HCT116 (cell line): ENCODE results near the gene TNIP1.

Source experiments
- ATF3 ChIP-seq: IDR thresholded peaks from 2 replicates; pipeline ENCODE4 v1.6.1; 2012
- CEBPB ChIP-seq: IDR thresholded peaks from 2 replicates; pipeline ENCODE4 v1.6.1; 2012; ENCODE audit warnings: low read depth
- CTCF ChIP-seq, 3 experiments: fragments of 200-600 bp in 1 of 3; sonication (generic) in 1 of 3; IDR thresholded peaks in 2 of 3; conservative IDR thresholded peaks in 1 of 3; 2 replicates each; pipeline ENCODE4 v1.5.1; 2012 to 2017; ENCODE audit warnings: low read depth in 2 of 3, low read length in 2 of 3, antibody characterized with exemption in 1 of 3, borderline replicate concordance in 1 of 3, control low read depth in 1 of 3, mild to moderate bottlenecking in 1 of 3, mixed read lengths in 1 of 3, mixed run types in 1 of 3, moderate library complexity in 1 of 3; ENCODE audit not compliant: insufficient read depth in 1 of 3
- EZH2phosphoT487 ChIP-seq: fragments of 200-600 bp; IDR thresholded peaks from 2 replicates; pipeline ENCODE4 v1.6.1; 2018; ENCODE audit warnings: antibody characterized with exemption, borderline replicate concordance
- MAX ChIP-seq: IDR thresholded peaks from 2 replicates; pipeline ENCODE4 v1.6.1; 2012
- POLR2AphosphoS5 ChIP-seq: IDR thresholded peaks from 2 replicates; pipeline ENCODE4 v1.6.1; 2011; ENCODE audit warnings: mild to moderate bottlenecking, low read depth, low read length, moderate library complexity
- RAD21 ChIP-seq: IDR thresholded peaks from 2 replicates; pipeline ENCODE4 v1.6.1; 2012; ENCODE audit warnings: low read depth, mild to moderate bottlenecking
- REST ChIP-seq: IDR thresholded peaks from 2 replicates; pipeline ENCODE4 v1.6.1; 2012; ENCODE audit warnings: low read depth
- SIN3A ChIP-seq: IDR thresholded peaks from 2 replicates; pipeline ENCODE4 v1.6.1; 2012; ENCODE audit warnings: low read depth
- YY1 ChIP-seq: IDR thresholded peaks from 2 replicates; pipeline ENCODE4 v1.6.1; 2011; ENCODE audit warnings: low read length, low read depth, moderate library complexity, mild to moderate bottlenecking; ENCODE audit not compliant: insufficient replicate concordance; ENCODE audit errors: extremely low read depth
- ZNF274 ChIP-seq: fragments of 200-500 bp; sonication (Bioruptor generic); IDR thresholded peaks from 2 replicates; pipeline ENCODE4 v1.6.1; 2014; ENCODE audit warnings: mild to moderate bottlenecking, low read depth, low read length, inconsistent platforms

DNA sequence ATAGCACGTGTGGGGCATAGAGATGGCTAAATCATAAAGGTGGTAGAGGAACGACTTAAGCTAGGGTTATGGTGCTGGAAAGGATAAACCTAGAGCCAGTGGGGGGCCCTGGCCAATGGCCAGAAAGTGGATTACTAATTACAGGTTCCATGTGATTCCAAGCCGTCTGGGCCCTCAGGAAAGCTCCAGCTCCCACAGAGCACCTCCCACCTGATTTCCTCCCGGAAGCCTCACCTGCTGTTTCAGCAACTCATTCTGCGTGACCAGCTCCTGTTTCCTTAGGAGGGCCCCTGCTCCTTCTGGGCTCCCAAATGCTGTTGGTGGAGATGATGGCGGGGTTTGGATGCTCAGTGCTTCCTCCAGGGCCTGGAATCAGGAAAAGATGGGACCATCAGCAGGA is 44.3 kb downstream of the TNIP1 start:
- no peak for TF ChIP-seq CTCF (IDR thresholded peaks at IDR 0.05 in 2 of 3, conservative IDR thresholded peaks at IDR 0.05 in 1 of 3; ENCODE audit: borderline replicate concordance in 1 of 3, insufficient read depth in 1 of 3, low read depth in 2 of 3, low read length in 2 of 3)
- no peak for TF ChIP-seq POLR2AphosphoS5
- no peak for TF ChIP-seq REST
- TF ChIP-seq CEBPB: no peak
- no peak for TF ChIP-seq ZNF274
- TF ChIP-seq RAD21: no peak
- no peak for TF ChIP-seq YY1
- no peak for TF ChIP-seq SIN3A
- TF ChIP-seq ATF3: no peak
- TF ChIP-seq MAX: no peak
- TF ChIP-seq EZH2phosphoT487: no peak
